Right lobe of liver (tissue), 6 donors: ENCODE measurements around the gene C5AR1. TPM values are rescaled to one million over a fixed set of nuclear protein-coding genes. Genes with fewer than 3 reads are reported as not detected.

Experiments used
- ATAC-seq, 4 donors: fragments of 200-7000 bp; cut with Tn5 transposase; one replicate each; pipeline ENCODE4 v1.9.1; 2020; ENCODE audit warnings: mild to moderate bottlenecking in 4 of 4, moderate library complexity in 4 of 4
- DNase-seq, 3 donors: peaks; one replicate each; pipeline ENCODE4 v3.0.0-alpha.2; 2020
- H3K27ac ChIP-seq, 3 donors: fragments of 200-600 bp; one replicate each; pipeline ENCODE4 v1.8.0; 2022
- H3K27me3 ChIP-seq, 2 donors: fragments of 200-600 bp; one replicate each; pipeline ENCODE4 v1.8.0; 2022
- H3K36me3 ChIP-seq, 4 donors: fragments of 200-600 bp; sonication (generic) in 1 of 4; one replicate each; pipeline versions ENCODE4 v1.5.1 to v1.8.0; 2017 to 2022; ENCODE audit warnings: control low read depth in 1 of 4
- H3K4me1 ChIP-seq, 4 donors: fragments of 200-600 bp; sonication (generic) in 1 of 4; one replicate each; pipeline versions ENCODE4 v1.5.1 to v1.8.0; 2017 to 2022; ENCODE audit warnings: control low read depth in 1 of 4
- H3K4me3 ChIP-seq, 3 donors: fragments of 200-600 bp; one replicate each; pipeline ENCODE4 v1.8.0; 2022
- H3K9me3 ChIP-seq, 4 donors: fragments of 200-600 bp; sonication (generic) in 1 of 4; one replicate each; pipeline versions ENCODE4 v1.5.1 to v1.8.0; 2017 to 2022; ENCODE audit warnings: control low read depth in 1 of 4
- POLR2A ChIP-seq: fragments of 450-650 bp; IDR thresholded peaks from one replicate; pipeline ENCODE4 v1.6.1; 2017; ENCODE audit warnings: antibody characterized with exemption, mild to moderate bottlenecking
- WGBS: methylation state at CpG from one replicate; pipeline ENCODE4 v1.1.6; 2018; ENCODE audit warnings: low coverage, low lambda C conversion rate; ENCODE audit not compliant: insufficient coverage; ENCODE audit errors: missing lambda C conversion rate; 5-methylcytosine and 5-hydroxymethylcytosine counted together
- intact Hi-C, 2 donors: fragments of 100-400 bp; cut with DNase I; formaldehyde crosslinking; loops; one replicate each; pipeline versions ENCODE4 v1.11.2 to v1.14.1; 2022
- total RNA-seq, 6 experiments: library from RNA; depleted of rRNA in 2 of 6; stranded (reverse); fragments of >200 nt in 2 of 6; fragmentation: NEBNext Ultra II Directional in 3 of 6; extraction: Animal tissue kit (Norgen Biotek cat#: 25700) in 3 of 6; gene quantifications; one replicate each; pipeline versions ENCODE4 v1.1.0 to v1.2.4, GENCODE V29; 2016 to 2023
- TF ChIP-seq, protein P1 (sequence below), 4 donors: fragments of 200-600 bp in 3 of 4; fragments of 450-650 bp in 1 of 4; IDR thresholded peaks; one replicate each; pipeline versions ENCODE4 v1.5.1 to v1.8.0; 2016 to 2022; ENCODE audit warnings: antibody characterized with exemption in 4 of 4, mild to moderate bottlenecking in 2 of 4
- donor health status: DM: no; HTN: yes; CAD: no.
- donor health status: DM: no; HTN: no; CAD: no.
- donor health status: DM: no; HTN: no; CAD: no.
- donor health status: DM: no; HTN: yes; CAD: no.
- donor health status: DM: no; HTN: yes; CAD: no.

C5AR1 gene
- total RNA-seq, 6 experiments from 2014 or later: 3.3 to 19.8 (median 5.9) TPM

DNA sequence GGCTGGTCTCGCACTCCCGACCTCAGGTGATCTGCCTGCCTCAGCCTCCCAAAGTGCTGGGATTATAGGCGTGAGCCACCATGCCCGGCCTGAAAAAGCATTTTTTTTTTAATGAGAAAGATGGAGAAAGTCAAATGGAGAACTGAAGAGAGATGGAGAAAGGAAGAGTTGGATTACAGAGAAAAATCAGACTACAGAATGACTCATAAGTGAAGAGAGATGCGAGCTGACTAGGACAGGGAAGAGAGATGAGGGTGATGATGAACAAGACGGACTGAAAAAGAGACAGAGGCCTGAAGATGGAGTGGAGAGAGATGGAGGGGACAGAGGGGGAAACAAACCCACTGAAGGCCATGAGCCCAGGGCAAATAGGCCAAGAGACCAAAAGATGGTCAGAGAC is 41.0 kb downstream of the C5AR1 start:
- peaks cover 2 to 19% (median 11%) of the 10 kb centered on the region in 4 donors for H3K36me3 ChIP-seq

DNA sequence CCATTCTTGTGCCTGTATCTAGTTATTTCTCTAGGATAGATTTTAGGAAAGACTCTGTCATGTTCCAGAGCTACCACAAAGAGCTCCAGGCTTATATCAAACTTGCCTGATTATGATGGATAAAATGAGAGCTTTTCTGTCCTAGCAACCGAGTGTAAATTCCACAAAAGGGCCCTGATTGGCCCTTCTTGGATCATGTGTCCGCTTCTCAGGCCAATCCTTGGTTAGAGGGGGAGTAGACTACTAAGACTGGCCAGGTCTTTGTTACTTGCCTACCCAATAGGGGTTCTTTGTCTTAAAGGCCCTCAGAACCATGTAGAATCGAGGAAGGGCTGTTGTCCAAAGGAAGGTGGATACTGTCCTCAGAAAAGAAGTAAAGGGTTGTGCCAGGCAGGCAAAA is 41.9 kb downstream of the C5AR1 start:
- Histone ChIP-seq H3K9me3 (no peaks in the 10 kb centered on the region), H3K36me3 (peaks cover 8 to 29% (median 13%) of the 10 kb centered on the region in 4 donors), H3K27me3 (no peaks in the 10 kb centered on the region), H3K27ac (no peak overlapping the region), H3K4me1 (peaks cover 0 to 21% (median 10%) of the 10 kb centered on the region in 4 donors), H3K4me3 (no peak overlapping the region)
- intact Hi-C loops: no loop called here
- 100% methylated on average over 2 of the region's 3 CpGs for WGBS
- DNase-seq: no peak
- TF ChIP-seq, protein P1, sequence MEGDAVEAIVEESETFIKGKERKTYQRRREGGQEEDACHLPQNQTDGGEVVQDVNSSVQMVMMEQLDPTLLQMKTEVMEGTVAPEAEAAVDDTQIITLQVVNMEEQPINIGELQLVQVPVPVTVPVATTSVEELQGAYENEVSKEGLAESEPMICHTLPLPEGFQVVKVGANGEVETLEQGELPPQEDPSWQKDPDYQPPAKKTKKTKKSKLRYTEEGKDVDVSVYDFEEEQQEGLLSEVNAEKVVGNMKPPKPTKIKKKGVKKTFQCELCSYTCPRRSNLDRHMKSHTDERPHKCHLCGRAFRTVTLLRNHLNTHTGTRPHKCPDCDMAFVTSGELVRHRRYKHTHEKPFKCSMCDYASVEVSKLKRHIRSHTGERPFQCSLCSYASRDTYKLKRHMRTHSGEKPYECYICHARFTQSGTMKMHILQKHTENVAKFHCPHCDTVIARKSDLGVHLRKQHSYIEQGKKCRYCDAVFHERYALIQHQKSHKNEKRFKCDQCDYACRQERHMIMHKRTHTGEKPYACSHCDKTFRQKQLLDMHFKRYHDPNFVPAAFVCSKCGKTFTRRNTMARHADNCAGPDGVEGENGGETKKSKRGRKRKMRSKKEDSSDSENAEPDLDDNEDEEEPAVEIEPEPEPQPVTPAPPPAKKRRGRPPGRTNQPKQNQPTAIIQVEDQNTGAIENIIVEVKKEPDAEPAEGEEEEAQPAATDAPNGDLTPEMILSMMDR (IDR thresholded peaks at IDR 0.05): no peak
- TF ChIP-seq POLR2A: no peak
- ATAC-seq: no peak

More for the DNA sequence above, 41.0 kb downstream of the C5AR1 start:
- ATAC-seq (no peak), DNase-seq (no peak)
- TF ChIP-seq, protein P1 (IDR thresholded peaks at IDR 0.05): no peak
- no peak for TF ChIP-seq POLR2A
- H3K4me3 ChIP-seq: no peak overlapping the region
- no peaks in the 10 kb centered on the region for H3K27me3 ChIP-seq
- 85% methylated on average over 5 of the region's 6 CpGs for WGBS
- peaks cover 0 to 21% (median 10%) of the 10 kb centered on the region in 4 donors for H3K4me1 ChIP-seq
- H3K9me3 ChIP-seq: no peaks in the 10 kb centered on the region
- intact Hi-C loops: no loop called here
- no peak overlapping the region for H3K27ac ChIP-seq

DNA sequence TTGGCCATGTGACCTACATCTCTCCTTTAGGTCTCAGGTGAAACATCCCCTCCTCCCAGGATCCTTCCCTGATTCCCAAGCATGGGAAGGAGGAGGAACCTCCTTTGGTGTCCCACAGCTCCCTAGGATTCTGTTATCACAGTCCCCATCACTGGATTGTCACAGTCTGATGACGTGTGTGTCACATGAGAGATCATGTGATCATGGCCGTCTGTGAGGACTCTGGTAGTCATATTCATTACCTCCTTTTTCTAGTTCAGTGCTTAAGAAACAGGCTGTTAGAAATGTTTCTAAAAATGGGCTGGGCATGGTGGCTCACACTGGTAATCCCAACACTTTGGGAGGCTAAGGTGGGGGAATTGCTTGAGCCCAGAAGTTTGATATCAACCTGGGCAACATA is 42.4 kb downstream of the C5AR1 start:
- H3K4me3 ChIP-seq: no peak overlapping the region
- no peak for ATAC-seq
- DNase-seq: no peak
- no peak overlapping the region for H3K27ac ChIP-seq
- WGBS: 0% methylated on average over 1 of the region's 2 CpGs
- intact Hi-C loops: no loop called here
- TF ChIP-seq POLR2A: no peak
- TF ChIP-seq, protein P1 (IDR thresholded peaks at IDR 0.05): no peak
- H3K4me1 ChIP-seq: peaks cover 0 to 21% (median 10%) of the 10 kb centered on the region in 4 donors
- H3K27me3 ChIP-seq: no peaks in the 10 kb centered on the region
- no peaks in the 10 kb centered on the region for H3K9me3 ChIP-seq
- H3K36me3 ChIP-seq: peaks cover 8 to 32% (median 13%) of the 10 kb centered on the region in 4 donors

DNA sequence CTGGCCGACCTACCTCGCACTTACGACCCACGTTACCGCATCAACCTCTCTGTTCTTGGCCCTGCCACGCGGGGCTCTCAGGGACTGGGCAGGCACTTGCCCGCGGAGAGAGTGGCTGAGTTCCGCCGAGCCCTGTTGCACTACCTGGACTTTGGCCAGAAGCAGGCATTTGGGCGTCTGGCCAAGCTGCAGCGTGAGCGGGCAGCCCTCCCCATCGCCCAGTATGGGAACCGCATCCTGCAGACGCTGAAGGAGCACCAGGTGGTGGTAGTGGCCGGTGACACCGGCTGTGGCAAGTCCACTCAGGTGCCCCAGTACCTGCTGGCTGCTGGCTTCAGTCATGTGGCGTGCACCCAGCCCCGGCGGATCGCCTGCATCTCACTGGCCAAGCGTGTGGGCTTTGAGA is 43.6 kb downstream of the C5AR1 start:
- ATAC-seq: peak; percentile 40 to 52 (median 49)
- DNase-seq: peak; percentile 71 to 82 (median 80)
- 50% methylated on average over 3 of the region's 24 CpGs for WGBS
- TF ChIP-seq, protein P1 (IDR thresholded peaks at IDR 0.05): peak in 1 of 4 donors; percentile 6
- no peak for TF ChIP-seq POLR2A
- Histone ChIP-seq H3K9me3 (no peaks in the 10 kb centered on the region), H3K4me1 (peaks cover 0 to 21% (median 10%) of the 10 kb centered on the region in 4 donors), H3K27ac (peak overlapping the region in 1 of 3 donors; percentile 19), H3K4me3 (no peak overlapping the region), H3K36me3 (peaks cover 8 to 44% (median 19%) of the 10 kb centered on the region in 4 donors), H3K27me3 (no peaks in the 10 kb centered on the region)
- intact Hi-C loops: no loop called here
